HepG2 (cell line): ENCODE measurements around the gene PCYT2. TPM values are rescaled to one million over a fixed set of nuclear protein-coding genes. Genes with fewer than 3 reads are reported as not detected.

Source experiments
- ATAC-seq: fragments of 200-7000 bp; cut with Tn5 transposase; 3 replicates; pipeline ENCODE4 v1.9.1; 2020; ENCODE audit warnings: mild to moderate bottlenecking, moderate library complexity
- BruUV-seq: library from RNA; stranded (reverse); fragments of 400-500 nt; replicated peaks from 2 replicates; lab custom pipeline; 2021; lab: Mats Ljungman, UMichigan
- CTCF ChIA-PET: fragments of 300-600 bp; formaldehyde crosslinking; extraction: SDS; loops from one replicate; lab custom pipeline; 2021; ENCODE audit warnings: low total read pairs, inconsistent platforms, low intra/inter-chr PET ratio; lab: Yijun Ruan, JAX
- POLR2A ChIA-PET: fragments of 350-600 bp; sonication (Branson Sonifier 250); formaldehyde crosslinking; loops from one replicate; lab custom pipeline; 2020; ENCODE audit warnings: antibody characterized with exemption, inconsistent platforms; lab: Yijun Ruan, JAX
- DNase-seq: peaks from one replicate; pipeline ENCODE4 v3.0.0-alpha.2; 2015; ENCODE audit warnings: low spot score
- FAIRE-seq: peaks from 3 replicates; lab custom pipeline; 2011; peaks lifted over from hg19 to GRCh38; lab: Jason Lieb, UNC
- H2AFZ ChIP-seq: one replicate; pipeline ENCODE4 v1.6.1; 2011; ENCODE audit warnings: low read length, inconsistent platforms
- H3K27ac ChIP-seq: fragments of 300-600 bp; 3 replicates; pipeline ENCODE4 v1.8.0; 2011; ENCODE audit warnings: mixed run types, mild to moderate bottlenecking, mixed read lengths, low read length, inconsistent platforms; ENCODE audit not compliant: insufficient read depth; ENCODE audit errors: extremely low read length
- H3K27me3 ChIP-seq, 2 experiments: fragments of 200-600 bp in 1 of 2; 2 replicates in 1 of 2; 3 replicates in 1 of 2; pipeline versions ENCODE4 v1.6.0 to v1.8.0; 2011; ENCODE audit warnings: low read length in 2 of 2, mild to moderate bottlenecking in 2 of 2, moderate library complexity in 2 of 2, inconsistent platforms in 1 of 2; ENCODE audit not compliant: insufficient read depth in 2 of 2, control insufficient read depth in 1 of 2
- H3K36me3 ChIP-seq, 2 experiments: fragments of 200-600 bp in 1 of 2; replicated peaks in 1 of 2; 2 replicates in 1 of 2; 3 replicates in 1 of 2; pipeline versions ENCODE4 v1.5.1 to v1.8.0; 2011; ENCODE audit warnings: low read length in 2 of 2, inconsistent platforms in 1 of 2; ENCODE audit not compliant: insufficient read depth in 2 of 2, control insufficient read depth in 1 of 2
- H3K4me1 ChIP-seq: 2 replicates; pipeline ENCODE4 v1.5.1; 2012; ENCODE audit warnings: low read length, inconsistent platforms; ENCODE audit not compliant: insufficient read depth
- H3K4me2 ChIP-seq: 2 replicates; pipeline ENCODE4 v1.6.0; 2011; ENCODE audit warnings: low read depth, low read length, inconsistent platforms
- H3K4me3 ChIP-seq, 3 experiments: fragments of 200-600 bp in 1 of 3; sonication (generic), shearing (Covaris generic) in 1 of 3; replicated peaks in 1 of 3; 2 replicates each; pipeline ENCODE4 v1.5.1; 2011 to 2016; ENCODE audit warnings: low read length in 3 of 3, inconsistent platforms in 2 of 3, low read depth in 2 of 3, mild to moderate bottlenecking in 2 of 3, control low read depth in 1 of 3, mixed read lengths in 1 of 3; ENCODE audit not compliant: insufficient read depth in 1 of 3
- H3K79me2 ChIP-seq: one replicate; pipeline ENCODE4 v1.6.1; 2011; ENCODE audit warnings: low read length, inconsistent platforms; ENCODE audit not compliant: insufficient read depth
- H3K9ac ChIP-seq: 2 replicates; pipeline ENCODE4 v1.6.0; 2011; ENCODE audit warnings: mild to moderate bottlenecking, low read depth, low read length, inconsistent platforms; ENCODE audit not compliant: insufficient read depth
- H3K9me3 ChIP-seq: 2 replicates; pipeline ENCODE4 v1.5.1; 2012; ENCODE audit warnings: mild to moderate bottlenecking, low read length
- H4K20me1 ChIP-seq: 2 replicates; pipeline ENCODE4 v1.6.0; 2011; ENCODE audit warnings: inconsistent platforms, mild to moderate bottlenecking, low read length, moderate library complexity; ENCODE audit not compliant: insufficient read depth
- AGO1 ChIP-seq: fragments of 200-400 bp; formaldehyde crosslinking; IDR thresholded peaks from 2 replicates; pipeline ENCODE4 v1.6.1; 2017; ENCODE audit warnings: mild to moderate bottlenecking, low read depth, low read length, moderate library complexity; ENCODE audit not compliant: poor library complexity, severe bottlenecking
- AHR ChIP-seq: IDR thresholded peaks from 2 replicates; pipeline ENCODE4 v1.6.1; 2018; ENCODE audit warnings: missing genetic modification reagents, missing compliant biosample characterization
- ARID4A ChIP-seq: sonication (generic); formaldehyde crosslinking; IDR thresholded peaks from 2 replicates; pipeline ENCODE4 v1.5.0; 2020; ENCODE audit warnings: mild to moderate bottlenecking, missing genetic modification reagents, borderline replicate concordance
- GFI1 ChIP-seq: sonication (generic); formaldehyde crosslinking; IDR thresholded peaks from 2 replicates; pipeline ENCODE4 v1.5.0; 2020; ENCODE audit warnings: missing genetic modification reagents, mild to moderate bottlenecking, borderline replicate concordance
- IRF1 ChIP-seq: sonication (generic); formaldehyde crosslinking; IDR thresholded peaks from 2 replicates; pipeline ENCODE4 v1.4.0; 2020; ENCODE audit warnings: low read depth, mild to moderate bottlenecking, missing genetic modification reagents
- RBAK ChIP-seq: sonication (generic); formaldehyde crosslinking; IDR thresholded peaks from 2 replicates; pipeline ENCODE4 v1.5.1; 2020; ENCODE audit warnings: mild to moderate bottlenecking, missing genetic modification reagents
- SMAD1 ChIP-seq: sonication (generic); formaldehyde crosslinking; IDR thresholded peaks from 2 replicates; pipeline ENCODE4 v1.4.0; 2020; ENCODE audit warnings: missing genetic modification reagents, low read depth, mild to moderate bottlenecking, borderline replicate concordance
- SOX13 ChIP-seq, 3 experiments: fragments of 450-650 bp in 1 of 3; sonication (generic) in 1 of 3; formaldehyde crosslinking in 1 of 3; IDR thresholded peaks in 2 of 3; conservative IDR thresholded peaks in 1 of 3; 2 replicates each; pipeline versions ENCODE4 v1.5.0 to v1.6.1; 2016 to 2020; ENCODE audit warnings: antibody characterized with exemption in 1 of 3, mild to moderate bottlenecking in 1 of 3, missing compliant biosample characterization in 1 of 3, missing genetic modification reagents in 1 of 3, moderate library complexity in 1 of 3
- TCF7 ChIP-seq: sonication (generic); IDR thresholded peaks from 2 replicates; pipeline ENCODE4 v1.6.1; 2016; ENCODE audit warnings: antibody characterized with exemption, low read depth
- TFE3 ChIP-seq: IDR thresholded peaks from 2 replicates; pipeline ENCODE4 v1.6.1; 2016
- ZBTB39 ChIP-seq: sonication (generic); formaldehyde crosslinking; IDR thresholded peaks from 2 replicates; pipeline ENCODE4 v1.5.0; 2020; ENCODE audit warnings: missing genetic modification reagents
- WGBS: methylation state at CpG from one replicate; pipeline ENCODE4 v1.1.6; 2017; ENCODE audit warnings: low lambda C conversion rate; 5-methylcytosine and 5-hydroxymethylcytosine counted together
- in situ Hi-C: cut with HindIII; loops from 2 replicates; pipeline ENCODE4 v1.10.0; 2017; ENCODE audit warnings: low pct_unique_long_range_greater_than_20kb; ENCODE audit not compliant: extremely low pct_ligation_motif_present
- intact Hi-C: fragments of 100-400 bp; cut with micrococcal nuclease; formaldehyde crosslinking; loops from one replicate; pipeline ENCODE4 v1.10.0; 2022; ENCODE audit not compliant: unreplicated experiment
- polyA plus RNA-seq, 8 experiments: library from polyadenylated mRNA; depleted of rRNA in 3 of 8; stranded (reverse) in 7 of 8; unstranded in 1 of 8; fragments of >200 nt; fragmentation: Illumina TruSeq in 4 of 8; extraction: Trizol in 4 of 8; gene quantifications; 2 replicates each; pipeline versions ENCODE4 v1.2.1 to v1.2.3, GENCODE V29; 2011 to 2016; ENCODE audit warnings: low read depth in 4 of 8, missing spikeins in 1 of 8, mixed read lengths in 1 of 8; ENCODE audit not compliant: insufficient read depth in 1 of 8
- total RNA-seq, 5 experiments: library from RNA; depleted of rRNA; stranded (reverse); fragments of >200 nt; fragmentation: Illumina TruSeq; extraction: Trizol; gene quantifications; 2 replicates each; pipeline ENCODE4 v1.2.3, GENCODE V29; 2016; ENCODE audit warnings: low read depth in 1 of 5

The PCYT2 gene
- total and polyA plus RNA-seq, 2 of the 13 experiments (the other 11 are each of a cell fraction or from before 2014, with no cell fraction given): 147 to 297 TPM

- Histone ChIP-seq H3K4me2 (no peak overlapping the region), H4K20me1 (peaks cover 13% of the 10 kb centered on the region; the same call in 1 of the 2 replicates), H2AFZ (no peak overlapping the region), H3K4me1 (peaks cover 63% of the 10 kb centered on the region), H3K9me3 (no peaks in the 10 kb centered on the region), H3K79me2 (peaks cover 13% of the 10 kb centered on the region), H3K9ac (no peak overlapping the region), H3K27ac (peak overlapping the region; percentile 24), H3K36me3 (peaks cover 24 to 40% of the 10 kb centered on the region in 2 experiments; a peak in 4 of 5 replicates), H3K4me3 (no peak overlapping the region), H3K27me3 (no peaks in the 10 kb centered on the region)
- no peak for FAIRE-seq
- in situ Hi-C loops: no loop called here
- TSS peak; percentile 59 for BruUV-seq
- CTCF ChIA-PET: no interaction called here
- no peak for DNase-seq
- POLR2A ChIA-PET: interaction anchor here (0.8 to 9.7 kb wide), 12 partner anchors 8 to 84 kb away, joined by 3 to 136 read pairs (median 18); partner anchors contain the start of genes CENPX, DCXR, LRRC45 and MAFG
- ATAC-seq: peak; percentile 11
- 91% methylated on average over 13 of the region's 16 CpGs for WGBS
- intact Hi-C loops: loop anchor here (1.0 kb wide), 1 partner anchor 9 kb away; no protein-coding TSS in a partner anchor
- TF ChIP-seq SMAD1 (CRISPR knock-in tag): no peak
- no peak for TF ChIP-seq GFI1 (CRISPR knock-in tag)
- no peak for TF ChIP-seq ARID4A (CRISPR knock-in tag)
- no peak for TF ChIP-seq SOX13 (IDR thresholded peaks at IDR 0.05)
- TF ChIP-seq SOX13 (CRISPR knock-in tag; conservative IDR thresholded peaks at IDR 0.05 in 1 of 2, IDR thresholded peaks at IDR 0.05 in 1 of 2): no peak
- peak; percentile 69 for TF ChIP-seq AGO1
- no peak for TF ChIP-seq TCF7
- 0 out of 2 replicates have a peak, but pooled peaks have one; percentile 11 for TF ChIP-seq TFE3 (CRISPR knock-in tag)
- TF ChIP-seq RBAK (CRISPR knock-in tag): no peak
- TF ChIP-seq AHR (CRISPR knock-in tag): no peak
- no peak for TF ChIP-seq IRF1 (CRISPR knock-in tag)
- TF ChIP-seq ZBTB39 (CRISPR knock-in tag): no peak
Observed at GRCh38 chr17:81952792-81953228, 41.6 kb upstream of the PCYT2 start.
